HL-60 (cell line): ENCODE data around the gene MAP3K4.

Source experiments
- REST ChIP-seq: IDR thresholded peaks from 2 replicates; pipeline ENCODE4 v1.6.1; 2012; ENCODE audit warnings: low read depth; ENCODE audit not compliant: insufficient replicate concordance
- TF ChIP-seq, protein P1 (sequence below): IDR thresholded peaks from one replicate; pipeline ENCODE4 v1.5.1; 2011; ENCODE audit warnings: low read length, control low read depth, inconsistent platforms; ENCODE audit not compliant: insufficient read depth

DNA sequence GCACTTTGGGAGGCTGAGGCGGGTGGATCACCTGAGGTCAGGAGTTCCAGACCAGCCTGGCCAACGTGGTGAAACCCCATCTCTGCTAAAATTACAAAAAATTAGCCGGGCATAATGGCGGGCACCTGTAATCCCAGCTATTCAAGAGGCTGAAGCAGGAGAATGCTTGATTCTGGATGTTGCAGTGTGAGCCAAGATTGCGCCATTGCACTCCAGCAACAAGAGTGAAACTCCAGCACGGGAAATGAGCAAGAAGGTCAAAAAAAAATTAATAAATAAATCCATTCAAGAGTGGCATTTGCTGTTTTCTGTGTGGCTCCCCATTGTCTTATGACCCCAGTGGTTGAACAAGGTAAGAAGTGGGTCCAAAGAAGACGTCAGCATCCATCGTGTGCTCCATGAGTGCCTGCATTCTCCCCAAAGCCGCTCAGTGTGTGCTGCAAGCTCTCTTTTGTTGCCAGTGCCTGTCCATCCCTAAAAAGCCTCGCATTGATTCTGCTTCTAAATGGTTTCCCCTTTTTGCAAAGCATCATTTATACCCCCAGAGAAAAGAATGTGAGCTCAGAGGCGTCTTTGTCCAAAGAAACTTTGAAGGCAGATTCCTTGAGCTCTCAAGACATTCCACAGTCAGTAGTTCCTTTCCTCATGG, 38.8 kb upstream of the MAP3K4 start:
- no peak for TF ChIP-seq REST
- TF ChIP-seq, protein P1, sequence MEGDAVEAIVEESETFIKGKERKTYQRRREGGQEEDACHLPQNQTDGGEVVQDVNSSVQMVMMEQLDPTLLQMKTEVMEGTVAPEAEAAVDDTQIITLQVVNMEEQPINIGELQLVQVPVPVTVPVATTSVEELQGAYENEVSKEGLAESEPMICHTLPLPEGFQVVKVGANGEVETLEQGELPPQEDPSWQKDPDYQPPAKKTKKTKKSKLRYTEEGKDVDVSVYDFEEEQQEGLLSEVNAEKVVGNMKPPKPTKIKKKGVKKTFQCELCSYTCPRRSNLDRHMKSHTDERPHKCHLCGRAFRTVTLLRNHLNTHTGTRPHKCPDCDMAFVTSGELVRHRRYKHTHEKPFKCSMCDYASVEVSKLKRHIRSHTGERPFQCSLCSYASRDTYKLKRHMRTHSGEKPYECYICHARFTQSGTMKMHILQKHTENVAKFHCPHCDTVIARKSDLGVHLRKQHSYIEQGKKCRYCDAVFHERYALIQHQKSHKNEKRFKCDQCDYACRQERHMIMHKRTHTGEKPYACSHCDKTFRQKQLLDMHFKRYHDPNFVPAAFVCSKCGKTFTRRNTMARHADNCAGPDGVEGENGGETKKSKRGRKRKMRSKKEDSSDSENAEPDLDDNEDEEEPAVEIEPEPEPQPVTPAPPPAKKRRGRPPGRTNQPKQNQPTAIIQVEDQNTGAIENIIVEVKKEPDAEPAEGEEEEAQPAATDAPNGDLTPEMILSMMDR, result no peak
